GM18526 (cell line): ENCODE measurements around the gene OPRD1.

Experiments
- POLR2A ChIP-seq: IDR thresholded peaks from 3 replicates; pipeline ENCODE4 v1.6.1; 2011; ENCODE audit not compliant: insufficient read length; ENCODE audit errors: extremely low read depth

Gene OPRD1

GRCh38 chr1:28905921-28906666 is 94.1 kb downstream of the OPRD1 start:
- TF ChIP-seq POLR2A = no peak

GRCh38 chr1:28909198-28909597 is 97.2 kb downstream of the OPRD1 start:
- no peak for TF ChIP-seq POLR2A

GRCh38 chr1:28910379-28911115 is 98.6 kb downstream of the OPRD1 start:
- no peak for TF ChIP-seq POLR2A

GRCh38 chr1:28913786-28914227 is 101.8 kb downstream of the OPRD1 start:
- no peak for TF ChIP-seq POLR2A

GRCh38 chr1:28914228-28915030 is 102.5 kb downstream of the OPRD1 start, which contains the start of gene EPB41:
TSS of gene EPB41 (plus strand) at chr1:28914569. CDS start at chr1:28987438, 72,869 bp downstream.
- no peak for TF ChIP-seq POLR2A

- no peak for TF ChIP-seq POLR2A
Observed at GRCh38 chr1:28915031-28915895, 103.3 kb downstream of the OPRD1 start.

GRCh38 chr1:28917757-28918118 is 105.8 kb downstream of the OPRD1 start:
- TF ChIP-seq POLR2A = no peak
